ENCODE measurements around the gene SPNS3. TPM values are rescaled to one million over a fixed set of nuclear protein-coding genes. Genes with fewer than 3 reads are reported as not detected.

SPNS3 gene
- polyA plus RNA-seq, 1 donor from 2014 or later: not detected

DNA sequence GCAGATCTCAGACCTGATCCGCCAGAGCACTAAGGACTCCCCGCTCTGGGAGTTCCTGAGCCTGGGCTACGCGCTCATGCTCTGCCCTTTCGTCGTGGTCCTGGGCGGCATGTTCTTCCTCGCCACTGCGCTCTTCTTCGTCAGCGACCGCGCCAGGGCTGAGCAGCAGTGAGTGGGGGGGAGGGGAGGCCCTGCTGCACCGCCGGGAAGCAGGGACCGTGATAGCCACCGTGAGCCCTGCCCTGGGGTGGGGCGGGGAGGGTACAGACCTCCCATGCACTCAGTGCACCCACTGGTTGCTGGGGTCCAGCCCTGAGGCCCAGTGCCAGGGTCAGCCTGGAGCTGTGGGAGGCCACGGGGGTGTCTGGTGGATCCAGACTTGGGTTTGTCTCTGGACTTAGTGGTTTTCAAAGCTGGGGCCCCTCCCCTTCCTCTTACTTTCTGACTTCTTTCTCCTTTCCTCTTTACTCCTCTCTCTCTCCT is 102.6 kb downstream of the SPNS3 start:
- no peaks in the 10 kb centered on the region for H3K27me3 ChIP-seq (ENCODE audit: insufficient read depth, low read depth, low read length)
- H4K20me1 ChIP-seq (ENCODE audit: insufficient read depth): no peaks in the 10 kb centered on the region
- no peak overlapping the region for H3K9ac ChIP-seq (ENCODE audit: low read length)
- no peaks in the 10 kb centered on the region for H3K9me3 ChIP-seq (ENCODE audit: low read length)
- TF ChIP-seq SMC3 (conservative IDR thresholded peaks at IDR 0.05; ENCODE audit: poor library complexity) (no peak), MXI1 (conservative IDR thresholded peaks at IDR 0.05; ENCODE audit: poor library complexity, severe bottlenecking) (no peak), TAF1 (IDR thresholded peaks at IDR 0.05; ENCODE audit: low read depth) (no peak), EZH2 (IDR thresholded peaks at IDR 0.05; ENCODE audit: borderline replicate concordance, insufficient read depth, low read length, poor library complexity, severe bottlenecking) (no peak)
- TF ChIP-seq, protein P1, sequence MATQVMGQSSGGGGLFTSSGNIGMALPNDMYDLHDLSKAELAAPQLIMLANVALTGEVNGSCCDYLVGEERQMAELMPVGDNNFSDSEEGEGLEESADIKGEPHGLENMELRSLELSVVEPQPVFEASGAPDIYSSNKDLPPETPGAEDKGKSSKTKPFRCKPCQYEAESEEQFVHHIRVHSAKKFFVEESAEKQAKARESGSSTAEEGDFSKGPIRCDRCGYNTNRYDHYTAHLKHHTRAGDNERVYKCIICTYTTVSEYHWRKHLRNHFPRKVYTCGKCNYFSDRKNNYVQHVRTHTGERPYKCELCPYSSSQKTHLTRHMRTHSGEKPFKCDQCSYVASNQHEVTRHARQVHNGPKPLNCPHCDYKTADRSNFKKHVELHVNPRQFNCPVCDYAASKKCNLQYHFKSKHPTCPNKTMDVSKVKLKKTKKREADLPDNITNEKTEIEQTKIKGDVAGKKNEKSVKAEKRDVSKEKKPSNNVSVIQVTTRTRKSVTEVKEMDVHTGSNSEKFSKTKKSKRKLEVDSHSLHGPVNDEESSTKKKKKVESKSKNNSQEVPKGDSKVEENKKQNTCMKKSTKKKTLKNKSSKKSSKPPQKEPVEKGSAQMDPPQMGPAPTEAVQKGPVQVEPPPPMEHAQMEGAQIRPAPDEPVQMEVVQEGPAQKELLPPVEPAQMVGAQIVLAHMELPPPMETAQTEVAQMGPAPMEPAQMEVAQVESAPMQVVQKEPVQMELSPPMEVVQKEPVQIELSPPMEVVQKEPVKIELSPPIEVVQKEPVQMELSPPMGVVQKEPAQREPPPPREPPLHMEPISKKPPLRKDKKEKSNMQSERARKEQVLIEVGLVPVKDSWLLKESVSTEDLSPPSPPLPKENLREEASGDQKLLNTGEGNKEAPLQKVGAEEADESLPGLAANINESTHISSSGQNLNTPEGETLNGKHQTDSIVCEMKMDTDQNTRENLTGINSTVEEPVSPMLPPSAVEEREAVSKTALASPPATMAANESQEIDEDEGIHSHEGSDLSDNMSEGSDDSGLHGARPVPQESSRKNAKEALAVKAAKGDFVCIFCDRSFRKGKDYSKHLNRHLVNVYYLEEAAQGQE (IDR thresholded peaks at IDR 0.05; ENCODE audit: borderline replicate concordance): no peak
- TF ChIP-seq, protein P2, sequence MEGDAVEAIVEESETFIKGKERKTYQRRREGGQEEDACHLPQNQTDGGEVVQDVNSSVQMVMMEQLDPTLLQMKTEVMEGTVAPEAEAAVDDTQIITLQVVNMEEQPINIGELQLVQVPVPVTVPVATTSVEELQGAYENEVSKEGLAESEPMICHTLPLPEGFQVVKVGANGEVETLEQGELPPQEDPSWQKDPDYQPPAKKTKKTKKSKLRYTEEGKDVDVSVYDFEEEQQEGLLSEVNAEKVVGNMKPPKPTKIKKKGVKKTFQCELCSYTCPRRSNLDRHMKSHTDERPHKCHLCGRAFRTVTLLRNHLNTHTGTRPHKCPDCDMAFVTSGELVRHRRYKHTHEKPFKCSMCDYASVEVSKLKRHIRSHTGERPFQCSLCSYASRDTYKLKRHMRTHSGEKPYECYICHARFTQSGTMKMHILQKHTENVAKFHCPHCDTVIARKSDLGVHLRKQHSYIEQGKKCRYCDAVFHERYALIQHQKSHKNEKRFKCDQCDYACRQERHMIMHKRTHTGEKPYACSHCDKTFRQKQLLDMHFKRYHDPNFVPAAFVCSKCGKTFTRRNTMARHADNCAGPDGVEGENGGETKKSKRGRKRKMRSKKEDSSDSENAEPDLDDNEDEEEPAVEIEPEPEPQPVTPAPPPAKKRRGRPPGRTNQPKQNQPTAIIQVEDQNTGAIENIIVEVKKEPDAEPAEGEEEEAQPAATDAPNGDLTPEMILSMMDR (IDR thresholded peaks at IDR 0.05; ENCODE audit: poor library complexity, severe bottlenecking): no peak
- H2AFZ ChIP-seq (ENCODE audit: low read depth, low read length): no peak overlapping the region
- no peak overlapping the region for H3K4me3 ChIP-seq (ENCODE audit: low read length)
- H3F3A ChIP-seq (ENCODE audit: insufficient read depth, low read length, poor library complexity, severe bottlenecking): no peaks in the 10 kb centered on the region
- no peaks in the 10 kb centered on the region for H3K36me3 ChIP-seq (ENCODE audit: insufficient read depth, low read length)
- no peak overlapping the region for H3K27ac ChIP-seq (ENCODE audit: low read length)
- H3K79me2 ChIP-seq (replicated peaks; ENCODE audit: insufficient read depth, low read length): no peaks in the 10 kb centered on the region
- H3K4me2 ChIP-seq (ENCODE audit: low read length): no peak overlapping the region
- no peaks in the 10 kb centered on the region for H3K9me2 ChIP-seq (ENCODE audit: insufficient read depth, low read length)

DNA sequence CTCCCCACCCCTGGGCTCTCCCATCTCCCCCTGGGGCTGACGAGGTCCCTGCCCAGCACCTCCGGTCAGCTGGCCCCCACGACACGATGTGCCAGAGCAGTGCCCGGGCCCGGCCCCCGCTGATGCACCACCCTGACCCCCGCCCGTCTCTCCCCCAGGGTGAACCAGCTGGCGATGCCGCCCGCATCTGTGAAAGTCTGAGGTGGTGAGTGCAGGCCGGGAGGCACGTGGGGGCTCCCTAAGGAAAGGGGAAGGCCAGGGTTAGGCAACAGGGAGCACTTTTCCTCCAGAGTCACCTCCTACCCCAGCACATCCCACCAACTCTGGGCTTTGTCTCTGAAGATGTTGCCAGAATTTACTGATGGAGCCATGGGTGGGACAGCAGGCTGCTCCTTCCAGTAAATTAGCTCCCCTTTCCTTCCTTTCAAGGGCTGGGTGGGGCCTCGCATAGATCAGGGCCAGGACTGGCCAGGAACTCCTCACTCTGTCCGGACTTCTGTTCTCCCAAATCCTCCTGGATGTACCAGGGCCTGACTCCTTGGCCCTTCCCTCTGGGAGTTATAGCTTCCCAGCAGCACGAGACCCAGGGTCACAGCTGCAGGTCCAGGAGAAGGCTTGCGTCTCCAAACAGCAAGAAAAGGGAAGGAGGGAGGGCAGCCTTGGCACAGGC is 103.1 kb downstream of the SPNS3 start:
- Histone ChIP-seq H3K27ac (ENCODE audit: low read length) (no peak overlapping the region), H3K9ac (ENCODE audit: low read length) (no peak overlapping the region), H4K20me1 (ENCODE audit: insufficient read depth) (no peaks in the 10 kb centered on the region), H3K36me3 (ENCODE audit: insufficient read depth, low read length) (no peaks in the 10 kb centered on the region), H3K79me2 (replicated peaks; ENCODE audit: insufficient read depth, low read length) (no peaks in the 10 kb centered on the region), H3K9me2 (ENCODE audit: insufficient read depth, low read length) (no peaks in the 10 kb centered on the region), H3F3A (ENCODE audit: insufficient read depth, low read length, poor library complexity, severe bottlenecking) (no peaks in the 10 kb centered on the region), H2AFZ (ENCODE audit: low read depth, low read length) (no peak overlapping the region), H3K4me3 (ENCODE audit: low read length) (no peak overlapping the region), H3K27me3 (ENCODE audit: insufficient read depth, low read depth, low read length) (no peaks in the 10 kb centered on the region), H3K4me2 (ENCODE audit: low read length) (no peak overlapping the region), H3K9me3 (ENCODE audit: low read length) (no peaks in the 10 kb centered on the region)
- TF ChIP-seq MXI1 (conservative IDR thresholded peaks at IDR 0.05; ENCODE audit: poor library complexity, severe bottlenecking) (no peak), EZH2 (IDR thresholded peaks at IDR 0.05; ENCODE audit: borderline replicate concordance, insufficient read depth, low read length, poor library complexity, severe bottlenecking) (no peak), EP300 (conservative IDR thresholded peaks at IDR 0.05; ENCODE audit: poor library complexity, severe bottlenecking) (no peak), RAD21 (conservative IDR thresholded peaks at IDR 0.05) (no peak), TAF1 (IDR thresholded peaks at IDR 0.05; ENCODE audit: low read depth) (no peak), POLR2AphosphoS5 (IDR thresholded peaks at IDR 0.05) (no peak), SMC3 (conservative IDR thresholded peaks at IDR 0.05; ENCODE audit: poor library complexity) (no peak)
- TF ChIP-seq, protein P1 (IDR thresholded peaks at IDR 0.05; ENCODE audit: borderline replicate concordance): no peak
- TF ChIP-seq, protein P2 (IDR thresholded peaks at IDR 0.05; ENCODE audit: poor library complexity, severe bottlenecking): no peak
